Dedifferentiated amniotic fluid mesenchymal stem cell (primary cell): ENCODE data around the gene ST8SIA2.

Source experiments
- DNase-seq: peaks from one replicate; pipeline ENCODE4 v3.0.0-alpha.2; 2016; ENCODE audit errors: extremely low spot score

The ST8SIA2 gene

GRCh38 chr15:92399271-92399950 lies 5.7 kb downstream of the ST8SIA2 start:
- DNase-seq: no peak

GRCh38 chr15:92400573-92400972 lies 6.9 kb downstream of the ST8SIA2 start:
- DNase-seq: no peak

GRCh38 chr15:92400980-92401787 lies 7.5 kb downstream of the ST8SIA2 start:
- DNase-seq: no peak

- DNase-seq: no peak
Measured at GRCh38 chr15:92402751-92403150, 9.1 kb downstream of the ST8SIA2 start.

GRCh38 chr15:92405942-92406341 lies 12.3 kb downstream of the ST8SIA2 start:
- no peak for DNase-seq

GRCh38 chr15:92407321-92407720 lies 13.6 kb downstream of the ST8SIA2 start:
- DNase-seq: no peak

- no peak for DNase-seq
Measured at GRCh38 chr15:92407916-92408315, 14.2 kb downstream of the ST8SIA2 start.

GRCh38 chr15:92409006-92409405 lies 15.3 kb downstream of the ST8SIA2 start:
- no peak for DNase-seq

- no peak for DNase-seq
Measured at GRCh38 chr15:92409521-92409920, 15.8 kb downstream of the ST8SIA2 start.

GRCh38 chr15:92410537-92410936 lies 16.9 kb downstream of the ST8SIA2 start:
- no peak for DNase-seq

- no peak for DNase-seq
Measured at GRCh38 chr15:92411256-92411655, 17.6 kb downstream of the ST8SIA2 start.

- no peak for DNase-seq
Measured at GRCh38 chr15:92413510-92413909, 19.8 kb downstream of the ST8SIA2 start.

- DNase-seq: no peak
Measured at GRCh38 chr15:92415639-92416297, 22.1 kb downstream of the ST8SIA2 start.

- no peak for DNase-seq
Measured at GRCh38 chr15:92416557-92416956, 22.9 kb downstream of the ST8SIA2 start.

- no peak for DNase-seq
Measured at GRCh38 chr15:92417716-92418115, 24.0 kb downstream of the ST8SIA2 start.

GRCh38 chr15:92418864-92419263 lies 25.2 kb downstream of the ST8SIA2 start:
- DNase-seq: no peak

- DNase-seq: no peak
Measured at GRCh38 chr15:92421976-92422375, 28.3 kb downstream of the ST8SIA2 start.

- DNase-seq: no peak
Measured at GRCh38 chr15:92425578-92426225, 32.0 kb downstream of the ST8SIA2 start.

- no peak for DNase-seq
Measured at GRCh38 chr15:92429378-92430068, 35.8 kb downstream of the ST8SIA2 start.

GRCh38 chr15:92430069-92430440 lies 36.4 kb downstream of the ST8SIA2 start:
- DNase-seq: no peak

- no peak for DNase-seq
Measured at GRCh38 chr15:92435145-92435544, 41.5 kb downstream of the ST8SIA2 start.

GRCh38 chr15:92438471-92438870 lies 44.8 kb downstream of the ST8SIA2 start:
- DNase-seq: no peak
